GM19463 (cell line): ENCODE measurements around the gene UBTFL1.
"Not testable (repeated sequence)": the region's sequence is repeated elsewhere in the genome, so short reads cannot be mapped to it uniquely, and the experiment has no call there.

ENCODE experiments used
- ATAC-seq: cut with Tn5 transposase; IDR thresholded peaks from one replicate; pipeline ENCODE4 v1.9.1; 2021; ENCODE audit warnings: mild to moderate bottlenecking, moderate library complexity; ENCODE audit not compliant: unreplicated experiment

UBTFL1 gene, protein sequence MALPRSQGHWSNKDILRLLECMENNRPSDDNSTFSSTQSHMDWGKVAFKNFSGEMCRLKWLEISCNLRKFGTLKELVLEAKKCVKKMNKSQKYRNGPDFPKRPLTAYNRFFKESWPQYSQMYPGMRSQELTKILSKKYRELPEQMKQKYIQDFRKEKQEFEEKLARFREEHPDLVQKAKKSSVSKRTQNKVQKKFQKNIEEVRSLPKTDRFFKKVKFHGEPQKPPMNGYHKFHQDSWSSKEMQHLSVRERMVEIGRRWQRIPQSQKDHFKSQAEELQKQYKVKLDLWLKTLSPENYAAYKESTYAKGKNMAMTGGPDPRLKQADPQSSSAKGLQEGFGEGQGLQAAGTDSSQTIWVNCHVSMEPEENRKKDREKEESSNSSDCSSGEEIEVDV

DNA sequence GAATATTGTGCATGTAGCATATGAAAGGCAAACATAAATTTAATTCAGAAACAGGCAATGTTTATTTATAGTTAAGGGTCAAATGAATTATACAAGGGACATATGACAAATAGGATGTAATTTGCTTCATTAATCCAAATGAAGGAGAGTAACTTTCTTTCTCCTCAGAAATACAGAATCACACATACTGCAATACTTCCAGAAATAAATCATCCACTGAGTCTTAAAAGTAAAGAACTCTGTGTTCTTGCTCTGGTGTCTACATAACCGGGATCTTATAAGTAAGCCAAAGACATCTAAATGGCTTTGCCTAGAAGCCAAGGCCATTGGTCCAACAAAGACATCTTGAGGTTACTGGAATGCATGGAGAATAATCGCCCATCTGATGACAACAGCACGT lies at the start of gene UBTFL1:
UBTFL1 (plus strand) TSS at position 301 of the 400 bp plus-strand sequence; CDS start at position 301, 0 bp downstream.
- not testable (repeated sequence) for ATAC-seq

DNA sequence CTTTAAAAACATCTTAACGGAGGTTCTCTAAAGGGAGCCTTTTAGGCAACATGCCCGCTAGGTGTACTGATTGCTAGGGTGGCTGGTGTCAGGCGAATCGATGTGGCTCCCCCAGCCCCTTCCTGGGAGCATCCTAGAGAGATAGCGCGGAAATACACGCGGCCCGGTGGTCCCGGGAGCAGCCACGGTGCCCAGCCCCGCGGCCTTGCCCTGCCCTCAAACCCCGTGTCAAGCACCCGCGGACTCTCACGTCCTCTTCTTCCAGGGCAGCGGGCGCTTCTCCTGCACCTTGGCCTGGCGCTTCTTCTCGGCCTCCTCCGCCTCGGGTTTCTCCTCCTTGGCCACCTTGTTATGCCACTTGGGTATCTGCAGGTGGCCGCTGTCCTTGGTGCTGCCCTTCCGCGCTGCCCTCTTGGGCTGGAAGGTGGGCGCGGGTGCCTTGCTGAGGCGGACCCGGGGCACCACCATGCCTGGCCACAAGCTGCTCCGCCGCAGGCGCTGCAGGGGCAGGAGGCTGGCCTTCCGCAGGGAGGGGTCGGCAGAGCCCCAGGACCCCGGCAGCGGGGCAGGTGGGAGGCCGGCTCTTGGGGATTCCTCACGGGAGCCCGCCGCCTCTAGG lies 34.0 kb upstream of the UBTFL1 start:
- not testable (repeated sequence) for ATAC-seq

DNA sequence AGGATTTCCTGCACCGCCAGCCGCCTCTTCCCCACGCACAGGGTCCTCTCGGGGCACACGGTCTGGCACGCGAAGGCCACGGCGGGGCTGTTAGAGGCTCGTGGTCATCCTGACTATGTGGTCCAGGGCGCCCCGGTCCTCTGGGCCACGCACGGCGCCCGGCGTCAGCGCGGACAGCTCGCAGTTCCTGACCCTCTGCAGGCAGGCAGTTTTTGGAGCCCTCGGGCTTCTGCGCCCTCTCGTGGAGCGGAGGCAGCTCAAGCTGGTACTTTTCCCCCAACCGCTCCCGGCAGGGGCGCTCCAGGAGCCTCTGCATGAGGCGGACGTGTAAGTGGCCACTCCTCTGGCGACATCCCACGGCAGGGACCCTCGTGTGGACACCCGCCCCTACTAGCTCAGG lies 33.4 kb upstream of the UBTFL1 start:
- ATAC-seq = not testable (repeated sequence)

DNA sequence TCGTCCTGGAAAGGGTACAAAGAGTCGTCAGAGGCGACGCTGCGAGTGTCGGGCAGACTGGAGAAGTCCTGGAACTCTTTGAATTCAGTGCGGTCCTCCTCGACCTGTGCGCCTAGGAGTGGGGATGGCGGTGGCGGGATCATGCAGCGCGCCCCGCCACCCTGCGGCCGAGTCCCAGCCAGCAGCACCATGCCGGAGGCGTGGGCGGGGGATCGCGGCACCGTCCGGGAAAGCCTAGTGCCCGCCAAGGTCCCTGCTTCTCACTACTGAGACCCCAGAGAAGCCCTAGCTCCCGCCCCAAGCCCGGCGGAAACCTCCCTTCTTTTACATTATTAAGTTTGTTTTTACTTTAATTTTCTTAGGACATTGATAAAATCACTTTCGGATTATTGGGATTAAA lies 32.2 kb upstream of the UBTFL1 start:
- ATAC-seq = not testable (repeated sequence)

DNA sequence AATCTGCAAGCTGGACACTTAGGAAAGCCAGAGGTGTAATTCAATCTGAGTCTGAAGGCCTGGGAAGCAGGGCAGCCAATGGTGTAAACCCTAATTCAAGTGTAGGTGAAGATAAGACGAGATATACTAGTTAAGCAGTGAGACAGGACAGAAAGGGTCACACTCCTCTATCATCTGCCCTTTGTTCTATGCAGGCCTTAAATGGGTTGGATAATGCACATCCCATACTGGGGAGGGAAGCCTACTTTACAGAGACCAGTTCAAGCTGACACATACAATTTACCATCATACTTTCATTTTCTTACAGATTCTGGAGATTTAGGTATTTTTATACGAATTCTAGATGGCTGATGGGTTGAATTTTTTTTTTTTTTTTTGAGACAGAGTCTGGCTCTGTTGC lies 3.0 kb downstream of the UBTFL1 start:
- ATAC-seq = not testable (repeated sequence)

DNA sequence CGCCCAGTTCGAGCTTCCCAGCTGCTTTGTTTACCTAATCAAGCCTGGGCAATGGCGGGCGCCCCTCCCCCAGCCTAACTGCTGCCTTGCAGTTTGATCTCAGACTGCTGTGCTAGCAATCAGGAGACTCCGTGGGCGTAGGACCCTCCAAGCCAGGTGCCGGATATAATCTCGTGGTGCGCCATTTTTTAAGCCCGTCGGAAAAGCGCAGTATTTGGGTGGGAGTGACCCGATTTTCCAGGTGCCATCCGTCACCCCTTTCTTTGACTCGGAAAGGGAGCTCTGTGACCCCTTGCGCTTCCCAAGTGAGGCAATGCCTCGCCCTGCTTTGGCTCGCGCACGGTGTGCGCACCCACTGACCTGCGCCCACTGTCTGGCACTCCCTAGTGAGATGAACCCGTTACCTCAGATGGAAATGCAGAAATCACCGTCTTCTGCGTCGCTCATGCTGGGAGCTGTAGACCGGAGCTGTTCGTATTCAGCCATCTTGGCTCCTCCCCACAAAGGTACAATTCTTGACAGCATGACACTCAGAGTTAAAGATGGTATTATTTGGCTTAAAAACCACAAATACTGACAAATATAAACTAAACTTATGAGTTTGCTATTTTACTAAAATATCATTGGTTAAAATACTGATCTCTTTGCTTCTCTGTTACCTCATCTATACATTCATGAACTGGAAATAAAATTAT lies 9.6 kb downstream of the UBTFL1 start:
- not testable (repeated sequence) for ATAC-seq

DNA sequence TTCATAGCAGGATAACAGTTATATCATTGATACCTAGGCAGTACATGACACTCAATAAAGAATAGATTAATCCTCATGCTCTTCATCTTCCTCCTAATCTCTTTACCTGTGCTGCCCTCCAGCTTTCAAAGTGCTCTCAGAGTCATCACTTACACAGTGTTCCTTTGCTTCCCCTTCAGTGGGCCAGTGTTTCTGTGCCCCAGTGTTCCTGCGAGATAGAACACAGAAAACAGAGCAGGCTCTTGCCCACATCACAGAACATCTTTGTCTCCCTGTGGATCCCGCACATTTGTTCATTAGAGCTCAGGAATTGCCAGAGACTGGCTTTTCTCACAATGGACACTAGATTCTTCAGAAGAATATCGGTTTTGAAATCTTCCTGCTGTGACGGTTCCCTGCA lies 12.5 kb downstream of the UBTFL1 start:
- ATAC-seq = not testable (repeated sequence)

DNA sequence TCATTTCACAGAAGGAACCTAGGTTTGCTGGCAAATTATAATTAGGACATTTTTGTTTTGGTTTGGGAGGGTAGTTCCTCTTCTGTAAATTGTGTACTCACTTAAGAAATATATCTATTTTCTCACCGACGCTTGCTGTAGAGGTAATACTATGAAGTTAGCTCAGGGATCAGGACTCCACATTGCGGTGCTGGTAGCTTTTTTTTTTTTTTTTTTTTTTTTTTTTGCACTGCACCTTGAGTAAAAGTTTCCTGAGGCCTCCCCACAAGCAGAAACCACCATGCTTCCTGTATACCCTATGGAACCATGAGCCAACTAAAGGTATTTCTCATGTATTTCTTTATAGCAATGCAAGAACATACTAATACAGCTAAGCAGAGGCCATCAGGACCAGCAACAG lies 14.7 kb downstream of the UBTFL1 start:
- no peak for ATAC-seq

DNA sequence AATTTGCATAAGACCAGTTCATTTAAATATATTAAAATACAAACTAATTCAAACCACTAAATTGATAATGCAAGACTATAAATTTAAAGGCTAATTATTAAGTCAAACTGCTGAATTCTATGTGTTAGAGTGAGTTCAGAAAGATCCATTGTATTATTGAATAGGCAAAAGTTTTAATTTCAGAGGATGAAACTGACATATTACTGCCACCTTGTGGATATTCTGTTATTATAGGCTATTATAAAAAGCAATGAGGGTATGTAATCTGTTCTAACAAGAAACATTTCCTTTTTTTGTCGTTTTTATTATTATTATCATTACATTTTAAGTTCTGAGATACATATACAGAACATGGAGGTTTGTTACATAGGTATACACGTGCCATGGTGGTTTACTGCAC lies 27.8 kb downstream of the UBTFL1 start:
- ATAC-seq = no peak

DNA sequence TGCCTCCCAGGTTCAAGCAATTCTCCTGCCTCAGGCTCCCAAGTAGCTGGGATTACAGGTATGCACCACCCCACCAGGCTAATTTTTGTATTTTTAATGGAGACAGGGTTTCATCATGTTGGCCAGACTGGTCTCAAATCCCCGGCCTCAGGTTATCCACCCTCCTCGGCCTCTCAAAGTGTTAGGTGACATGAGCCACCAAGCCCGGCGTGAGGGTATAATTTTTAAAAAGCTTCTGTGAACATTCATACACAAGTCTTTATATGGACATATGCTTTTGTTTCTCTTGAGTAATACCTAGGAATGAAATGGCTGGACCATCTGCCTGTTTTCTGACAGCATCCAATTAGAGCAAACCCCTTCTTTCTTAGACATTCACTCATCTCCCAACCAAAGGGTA lies 34.4 kb downstream of the UBTFL1 start:
- no peak for ATAC-seq

DNA sequence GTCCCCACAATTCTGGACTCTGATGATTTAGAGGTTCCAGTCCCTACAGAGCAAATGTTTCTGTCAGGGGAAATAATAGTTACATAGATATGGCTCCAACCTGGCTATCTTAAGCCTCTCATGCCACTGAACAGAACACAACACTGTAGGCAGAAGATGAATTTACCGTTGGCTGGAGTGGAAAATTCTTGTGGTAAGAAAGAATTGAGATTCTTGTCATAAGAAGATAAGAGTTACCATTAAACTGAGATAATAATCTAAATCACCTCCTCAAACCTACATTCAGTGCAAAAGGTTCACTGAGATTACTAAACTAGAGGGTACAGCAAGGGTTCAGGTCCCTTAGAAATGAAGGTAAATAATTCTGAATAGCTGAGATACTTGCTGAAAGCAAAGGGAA lies 38.6 kb downstream of the UBTFL1 start:
- ATAC-seq = no peak

DNA sequence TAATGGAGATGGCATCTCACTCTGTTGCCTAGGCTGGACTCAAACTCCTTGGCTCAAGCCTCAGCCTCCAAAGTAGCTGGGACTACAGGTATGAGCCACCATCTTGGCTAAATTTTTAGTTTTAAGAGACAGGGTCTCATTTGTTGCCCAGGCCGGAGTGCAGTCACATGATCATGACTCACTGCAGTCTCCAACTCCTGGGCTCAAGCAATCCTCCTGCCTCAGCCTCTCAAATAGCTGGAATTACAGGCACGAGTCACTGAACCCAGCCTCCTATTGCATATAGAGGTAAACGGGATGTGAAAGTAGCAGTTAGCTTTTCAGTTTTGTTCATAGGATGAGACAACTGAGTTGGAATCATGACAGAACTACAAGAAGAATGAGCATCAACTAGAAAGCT lies 39.2 kb downstream of the UBTFL1 start:
- ATAC-seq = no peak

DNA sequence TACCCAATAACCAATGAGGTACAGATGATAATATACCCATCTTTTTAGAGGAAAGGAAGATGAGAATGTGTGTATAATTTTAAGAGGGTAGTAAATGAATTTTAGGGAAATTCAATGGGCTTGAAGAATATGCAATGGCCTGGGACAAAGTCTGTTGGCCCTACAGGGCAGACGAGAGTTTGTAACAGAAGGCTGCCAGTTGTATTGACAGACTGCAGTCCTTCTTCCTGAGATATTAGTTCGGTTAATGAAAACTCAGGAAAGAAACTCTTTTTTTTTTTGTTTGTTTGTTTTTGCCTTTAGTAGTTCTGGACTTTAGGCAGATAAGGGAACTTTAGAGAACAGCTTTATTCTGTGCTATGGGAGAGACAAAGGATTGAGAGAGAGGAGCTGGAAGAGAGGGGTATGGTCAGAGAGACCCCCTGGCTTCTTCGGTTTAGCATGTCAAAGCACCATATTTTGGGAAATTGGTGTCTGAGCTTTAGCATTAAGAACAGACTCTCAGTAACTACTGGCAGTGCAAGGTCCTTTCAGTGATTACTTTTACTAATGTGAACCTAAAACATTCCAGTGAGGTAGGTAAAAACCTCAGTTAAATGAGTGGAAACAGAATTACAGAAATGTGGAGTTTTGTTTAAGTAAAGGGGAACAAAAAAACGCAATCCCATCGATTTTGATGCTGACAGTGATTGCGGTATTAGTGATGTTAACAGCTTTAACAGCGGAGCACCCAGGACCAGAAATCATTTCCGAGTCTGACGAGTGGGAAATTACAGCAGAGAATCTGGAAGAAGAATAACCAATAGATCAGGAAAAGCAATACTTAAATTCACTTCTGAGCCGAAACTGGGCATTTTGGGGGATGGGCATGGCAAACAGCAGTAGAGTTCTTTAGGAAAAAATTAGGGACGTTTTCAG lies 48.1 kb downstream of the UBTFL1 start:
- no peak for ATAC-seq

DNA sequence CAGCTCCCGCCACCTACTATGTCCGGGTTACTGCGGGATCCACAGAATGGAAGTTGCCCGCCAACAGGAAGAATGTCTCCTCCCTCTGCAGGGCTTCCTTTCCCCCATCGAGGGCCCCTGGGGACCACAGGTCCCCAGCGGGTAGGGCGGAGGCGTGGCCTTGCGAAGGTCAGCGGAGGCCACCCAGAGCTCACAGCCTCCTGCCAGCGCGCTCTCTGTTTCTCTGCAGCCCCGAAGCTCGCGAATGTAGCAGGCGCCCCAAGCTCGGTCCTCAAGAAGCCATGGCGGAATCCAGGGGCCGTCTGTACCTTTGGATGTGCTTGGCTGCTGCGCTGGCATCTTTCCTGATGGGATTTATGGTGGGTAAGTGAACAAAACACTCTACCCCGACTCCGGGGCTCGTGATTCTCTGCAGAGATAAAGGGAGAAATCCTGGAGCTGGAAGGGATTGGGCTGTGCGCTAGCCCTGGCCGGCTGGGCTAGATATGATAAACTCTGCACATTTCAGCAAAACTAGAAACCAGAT lies 48.8 kb downstream of the UBTFL1 start, which contains the start of gene NAALAD2:
NAALAD2 (plus strand) TSS at position 186 of the 526 bp plus-strand sequence; CDS start at position 282, 96 bp downstream.
- ATAC-seq = peak; percentile 94

DNA sequence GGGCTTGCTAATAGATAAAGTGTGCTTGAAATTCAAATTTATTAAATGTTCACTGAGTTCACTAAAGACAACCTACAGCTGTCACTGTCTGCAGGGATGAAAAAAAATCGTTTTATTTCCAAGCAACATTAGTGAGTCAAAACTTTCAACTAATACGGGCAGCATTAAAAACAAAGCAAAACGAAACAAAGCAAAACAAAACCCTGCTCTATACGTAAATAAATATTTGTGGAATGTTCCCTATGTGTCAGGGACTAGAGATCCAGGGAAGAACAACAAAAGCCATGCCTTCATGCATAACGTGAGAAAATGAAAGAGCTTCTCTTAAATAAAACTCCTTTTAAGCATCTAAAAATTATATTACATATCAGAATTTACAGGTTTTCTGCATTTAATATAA lies 49.3 kb downstream of the UBTFL1 start:
- no peak for ATAC-seq
